T47D (cell line): ENCODE results near the gene PSMD10.

Experiments used
- DNase-seq, 2 experiments: peaks; one replicate each; pipeline versions ENCODE4 v3.0.0 to v3.0.0-alpha.2; 2011 to 2012; ENCODE audit warnings: low read depth in 1 of 2, low spot score in 1 of 2
- JUND ChIP-seq: IDR thresholded peaks from 2 replicates; pipeline ENCODE4 v1.6.1; 2012; ENCODE audit warnings: low read depth
- in situ Hi-C: cut with HindIII; loops from 2 replicates; pipeline ENCODE4 v1.10.0; 2016; ENCODE audit warnings: low sequenced_read_pairs, low pct_unique_long_range_greater_than_20kb

PSMD10 gene

DNA sequence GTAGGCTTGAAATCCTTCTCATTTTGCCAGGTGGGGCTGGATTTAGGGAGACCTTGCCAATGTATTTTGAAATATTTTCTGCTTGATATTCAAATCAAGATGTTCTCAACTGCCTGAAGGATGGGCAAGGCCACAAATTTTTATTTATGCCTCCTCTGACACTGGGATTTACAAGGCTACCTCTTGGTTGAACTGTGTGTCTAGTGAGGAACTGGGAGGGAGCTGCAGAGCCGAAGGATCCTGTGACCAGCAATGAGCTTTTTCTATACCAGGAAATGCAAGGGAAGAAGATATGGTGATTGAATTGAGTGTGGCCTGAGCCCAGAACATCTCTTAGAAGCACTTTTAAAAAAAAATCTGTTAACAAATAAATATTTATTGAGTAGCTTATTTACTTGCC lies 31.5 kb downstream of the PSMD10 start:
- no peak for TF ChIP-seq JUND
- DNase-seq: no peak
- in situ Hi-C loops: no loop called here

DNA sequence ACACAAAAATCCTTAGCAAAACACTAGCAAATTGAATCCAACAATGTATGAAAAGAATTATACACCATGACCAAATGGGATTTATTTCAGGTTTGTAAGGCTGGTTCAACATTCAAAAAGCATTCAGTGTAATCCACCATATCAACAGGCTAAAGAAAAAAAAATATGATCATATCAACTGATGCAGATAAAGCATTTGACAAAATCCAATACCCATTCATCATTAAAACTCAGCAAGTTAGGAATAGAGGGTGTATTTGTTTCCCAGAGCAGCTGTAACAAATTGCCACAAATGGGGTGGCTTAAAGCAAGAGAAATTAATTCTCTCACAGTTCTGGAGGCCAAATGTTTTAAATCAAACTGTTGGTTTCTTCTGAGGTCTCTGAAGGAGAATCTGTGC lies 35.8 kb downstream of the PSMD10 start:
- in situ Hi-C loops: no loop called here
- TF ChIP-seq JUND: no peak
- no peak for DNase-seq

DNA sequence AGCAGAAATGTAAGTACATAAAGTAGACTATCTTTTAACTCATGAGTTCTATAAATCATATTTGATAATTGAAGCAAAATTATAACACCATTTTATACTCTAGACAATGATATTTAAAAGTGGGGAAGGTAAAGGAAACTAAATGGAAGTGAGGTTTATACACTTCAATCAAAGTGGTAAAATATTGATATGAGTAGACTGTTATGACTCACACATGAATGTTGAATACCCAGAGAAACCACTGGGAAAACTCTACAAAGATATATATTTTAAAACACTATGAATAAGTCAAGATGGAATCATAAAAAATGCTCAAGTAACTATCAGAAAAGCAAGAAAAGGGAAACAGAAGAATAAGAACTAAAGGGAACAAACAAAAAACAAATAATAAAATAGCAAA lies 38.1 kb downstream of the PSMD10 start:
- no peak for DNase-seq
- TF ChIP-seq JUND: no peak
- in situ Hi-C loops: no loop called here

DNA sequence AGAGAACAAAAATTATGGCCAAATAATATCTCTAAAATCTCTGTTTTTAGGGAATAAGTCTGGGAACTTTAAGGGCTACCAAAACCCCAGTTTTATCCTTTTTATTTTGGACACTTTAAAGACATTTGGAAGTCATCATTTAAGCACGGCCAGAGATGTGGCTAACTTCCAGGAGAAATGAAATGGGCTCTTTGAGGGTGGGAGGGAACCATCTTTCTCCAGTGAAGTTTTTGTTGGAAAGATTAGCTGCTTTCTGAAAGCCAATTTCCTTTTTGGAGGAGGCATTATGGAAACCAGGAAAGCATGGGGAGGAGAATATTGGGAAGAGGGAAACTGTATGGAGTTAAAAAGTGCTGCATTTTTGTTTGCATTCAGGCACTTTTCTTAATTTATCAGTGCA lies 41.7 kb downstream of the PSMD10 start:
- no peak for DNase-seq
- no peak for TF ChIP-seq JUND
- in situ Hi-C loops: no loop called here

DNA sequence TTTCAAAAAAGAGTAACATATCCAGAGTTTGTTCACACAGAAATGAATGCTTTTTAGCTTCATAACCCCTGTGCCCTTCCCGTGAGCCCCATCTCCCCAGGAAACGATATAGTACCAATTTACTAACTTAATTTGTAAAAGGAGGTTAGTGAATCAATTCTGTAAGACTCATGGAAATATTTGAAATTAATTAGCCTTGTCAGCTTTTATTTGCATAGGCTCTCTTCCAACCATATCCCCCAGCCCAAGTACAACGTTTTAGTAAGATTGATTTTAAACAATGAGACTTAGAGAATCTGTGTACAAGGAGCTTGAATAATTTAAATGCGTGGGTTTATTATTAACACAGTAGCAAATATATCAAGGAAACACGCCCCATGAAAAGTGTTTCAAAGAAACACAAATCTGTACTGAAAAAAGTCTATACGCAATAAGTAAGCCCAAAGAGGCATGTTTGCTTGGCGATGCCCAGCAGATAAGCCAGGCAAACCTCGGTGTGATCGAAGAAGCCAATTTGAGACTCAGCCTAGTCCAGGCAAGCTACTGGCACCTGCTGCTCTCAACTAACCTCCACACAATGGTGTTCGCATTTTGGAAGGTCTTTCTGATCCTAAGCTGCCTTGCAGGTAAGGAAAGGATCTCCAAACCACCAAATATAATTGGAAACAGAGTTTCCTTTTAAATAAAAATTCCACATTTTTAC lies 46.6 kb downstream of the PSMD10 start, which contains the start of gene VSIG1:
VSIG1 (plus strand) TSS at position 512 of the 703 bp plus-strand sequence; CDS start at position 578, 66 bp downstream.
- in situ Hi-C loops: no loop called here
- TF ChIP-seq JUND: no peak
- DNase-seq: no peak

DNA sequence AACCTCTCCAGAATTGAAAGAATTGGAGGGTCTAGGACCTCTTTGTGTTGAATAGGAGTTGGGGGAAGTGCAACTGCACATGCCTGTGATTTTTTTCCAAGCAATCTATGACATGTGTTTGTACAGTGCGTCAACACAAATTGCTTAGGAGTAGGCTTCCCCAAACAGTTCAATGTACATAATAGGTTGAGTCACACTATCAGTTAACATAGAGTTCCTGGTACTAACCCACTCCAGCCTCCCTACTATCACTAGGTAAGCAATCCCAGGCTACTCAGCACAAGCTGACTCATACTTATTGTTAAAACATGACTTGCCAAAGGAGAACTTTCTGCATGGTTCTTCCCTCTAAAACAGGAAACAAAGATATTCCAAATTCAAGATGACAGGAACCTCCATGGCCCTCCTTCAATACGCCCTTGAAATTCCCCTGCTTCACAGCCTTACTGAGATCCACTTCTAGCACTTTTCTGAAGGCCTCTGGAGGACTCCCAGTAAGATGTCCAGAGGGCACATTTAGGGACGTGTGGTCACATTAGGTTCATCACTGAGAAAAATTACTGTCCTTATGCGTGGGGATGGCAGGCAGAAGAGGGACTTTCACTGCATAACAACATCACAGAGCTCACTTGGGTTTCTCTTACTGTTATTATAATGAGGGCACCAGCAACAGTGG lies 54.9 kb downstream of the PSMD10 start:
- TF ChIP-seq JUND: no peak
- in situ Hi-C loops: no loop called here
- DNase-seq: no peak

DNA sequence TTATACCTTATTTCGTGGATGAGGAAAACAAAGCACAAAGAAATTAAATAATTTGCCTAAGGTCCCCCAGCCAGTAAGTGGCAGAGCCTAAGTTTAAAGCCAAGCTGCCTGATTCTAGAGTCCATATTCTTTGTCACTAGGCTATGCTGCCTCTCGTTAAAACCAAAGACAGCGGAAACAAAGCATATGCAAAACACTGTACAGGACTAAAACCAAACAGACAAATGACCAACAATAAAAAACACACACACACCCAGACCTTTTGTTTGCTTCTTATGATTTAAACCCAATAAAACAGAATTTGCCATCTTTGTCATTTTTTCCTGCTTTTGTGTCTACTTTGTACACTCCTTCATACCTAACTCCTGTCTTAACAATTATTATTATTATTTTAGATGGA lies 56.6 kb downstream of the PSMD10 start:
- TF ChIP-seq JUND: no peak
- in situ Hi-C loops: no loop called here
- no peak for DNase-seq
